K562 (cell line): ENCODE measurements around the gene FUCA2. TPM values are rescaled to one million over a fixed set of nuclear protein-coding genes. Genes with fewer than 3 reads are reported as not detected.

Experiments used
- HDAC1 ChIP-seq, 2 experiments: fragments of 450-650 bp; IDR thresholded peaks; 2 replicates each; pipeline ENCODE4 v1.6.1; 2016 to 2017; ENCODE audit warnings: inconsistent platforms in 1 of 2, mild to moderate bottlenecking in 1 of 2, moderate library complexity in 1 of 2
- KHSRP ChIP-seq: fragments of 450-650 bp; IDR thresholded peaks from 2 replicates; pipeline ENCODE4 v1.6.1; 2017
- MTA1 ChIP-seq: fragments of 450-650 bp; IDR thresholded peaks from 2 replicates; pipeline ENCODE4 v1.6.1; 2017; ENCODE audit warnings: borderline replicate concordance
- OTX1 ChIP-seq: fragments of 450-650 bp; formaldehyde crosslinking; IDR thresholded peaks from 2 replicates; pipeline ENCODE4 v1.4.0; 2022; ENCODE audit warnings: mild to moderate bottlenecking
- PCBP2 ChIP-seq: fragments of 200-400 bp; formaldehyde crosslinking; IDR thresholded peaks from 2 replicates; pipeline ENCODE4 v1.6.1; 2018; ENCODE audit warnings: low read length, low read depth, mild to moderate bottlenecking, moderate library complexity; ENCODE audit not compliant: poor library complexity, severe bottlenecking
- SPI1 ChIP-seq: IDR thresholded peaks from 2 replicates; pipeline ENCODE4 v1.6.1; 2011; ENCODE audit warnings: low read depth, low read length, control low read depth, borderline replicate concordance
- SRF ChIP-seq, 2 experiments: fragments of 250-450, 450-650 bp in 1 of 2; sonication (Bioruptor Pico) in 1 of 2; sonication (generic) in 1 of 2; formaldehyde crosslinking; IDR thresholded peaks; 2 replicates each; pipeline versions ENCODE4 v1.5.0 to v1.5.1; 2020 to 2022; ENCODE audit warnings: mild to moderate bottlenecking in 1 of 2, missing genetic modification reagents in 1 of 2
- TAL1 ChIP-seq: fragments of 450-650 bp; IDR thresholded peaks from 2 replicates; pipeline ENCODE4 v1.6.1; 2016; ENCODE audit warnings: mild to moderate bottlenecking
- ZBTB43 ChIP-seq: sonication (generic); formaldehyde crosslinking; IDR thresholded peaks from 2 replicates; pipeline ENCODE4 v1.8.0; 2023; ENCODE audit warnings: mild to moderate bottlenecking, missing genetic modification reagents
- ZNF143 ChIP-seq: sonication (generic); formaldehyde crosslinking; IDR thresholded peaks from 2 replicates; pipeline ENCODE4 v1.9.0; 2022; ENCODE audit warnings: mild to moderate bottlenecking, missing genetic modification reagents
- ZNF77 ChIP-seq: fragments of 250-450 bp; sonication (Bioruptor Pico); IDR thresholded peaks from 2 replicates; pipeline ENCODE4 v1.5.0; 2020
- polyA plus RNA-seq, 8 experiments: library from polyadenylated mRNA; depleted of rRNA in 4 of 8; stranded (reverse) in 5 of 8; unstranded in 3 of 8; fragments of >200 nt; fragmentation: Nextera tagmentation in 2 of 8; fragmentation: Illumina TruSeq in 1 of 8; extraction: Ambion mirVana in 2 of 8; extraction: Trizol in 1 of 8; gene quantifications; 2 replicates each; pipeline versions ENCODE4 v1.2.1 to v1.2.3, GENCODE V29; 2011 to 2014; ENCODE audit warnings: inconsistent platforms in 1 of 8, missing spikeins in 1 of 8
- total RNA-seq, 7 experiments: library from RNA; depleted of rRNA in 6 of 7; stranded (reverse); fragments of >200 nt in 6 of 7; fragmentation: Illumina TruSeq in 2 of 7; extraction: Trizol in 2 of 7; gene quantifications; 2 replicates each; pipeline versions ENCODE4 v1.2.1 to v1.2.3, GENCODE V29; 2011 to 2021; ENCODE audit warnings: low replicate concordance in 1 of 7
- TF ChIP-seq, protein P1 (sequence below), 3 experiments: fragments of 200-800 bp in 1 of 3; fragments of 250-450 bp in 1 of 3; fragments of 450-650 bp in 1 of 3; sonication (Bioruptor Pico) in 1 of 3; sonication (Bioruptor generic) in 1 of 3; formaldehyde crosslinking in 1 of 3; IDR thresholded peaks; 2 replicates each; pipeline versions ENCODE4 v1.6.1 to v1.8.0; 2016 to 2022; ENCODE audit warnings: mild to moderate bottlenecking in 2 of 3, missing genetic modification characterization in 2 of 3, missing compliant biosample characterization in 1 of 3, moderate library complexity in 1 of 3
- TF ChIP-seq, protein P2 (sequence below): fragments of 450-650 bp; formaldehyde crosslinking; IDR thresholded peaks from 2 replicates; pipeline ENCODE4 v1.4.0; 2022; ENCODE audit warnings: missing genetic modification characterization
- TF ChIP-seq, protein P3 (sequence below): fragments of 450-650 bp; formaldehyde crosslinking; conservative IDR thresholded peaks from 2 replicates; pipeline ENCODE4 v1.4.0; 2022; ENCODE audit warnings: mild to moderate bottlenecking, missing genetic modification characterization

The FUCA2 gene
- total and polyA plus RNA-seq, 9 of the 15 experiments (the other 6 are each of a cell fraction or from before 2014, with no cell fraction given): 20.6 to 112 (median 79.3) TPM

DNA sequence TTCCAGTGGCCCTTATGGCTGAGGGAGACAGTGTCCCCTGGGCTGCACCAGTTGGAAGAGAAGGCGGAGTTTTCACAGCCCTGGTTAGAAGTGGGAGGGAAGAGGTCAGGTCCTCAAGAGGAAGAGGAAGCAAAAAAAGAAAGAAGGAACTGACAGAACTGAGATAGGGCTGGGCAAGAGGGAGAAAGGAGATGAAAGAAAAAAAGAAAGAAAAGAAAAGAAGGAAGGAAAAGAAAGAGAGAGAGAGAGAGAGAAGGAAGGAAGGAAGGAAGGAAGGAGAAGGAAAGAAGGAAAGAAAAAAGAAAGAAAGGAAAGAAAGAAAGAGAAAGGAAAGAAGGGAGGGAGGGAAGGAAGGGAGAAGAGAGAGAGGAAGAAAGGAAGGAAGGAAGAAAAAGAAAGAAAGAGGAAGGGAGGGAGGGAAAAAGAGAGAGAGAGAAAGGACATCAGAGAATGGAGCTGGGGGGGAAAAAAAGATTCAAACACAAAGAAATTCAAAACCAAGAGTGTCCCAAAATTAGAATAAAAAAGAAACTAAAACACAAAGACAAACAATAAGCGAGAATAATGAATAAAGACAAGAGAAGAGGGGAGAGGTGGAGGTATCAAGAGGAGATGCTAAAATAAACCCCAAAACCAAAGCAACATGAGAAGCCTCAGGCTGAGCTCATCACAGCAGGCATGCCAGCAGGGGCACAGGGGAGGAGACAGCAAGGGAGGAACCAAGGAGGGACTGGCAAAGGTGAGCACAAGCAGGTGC, 5.3 kb upstream of the FUCA2 start (continued):
- TF ChIP-seq, protein P1, sequence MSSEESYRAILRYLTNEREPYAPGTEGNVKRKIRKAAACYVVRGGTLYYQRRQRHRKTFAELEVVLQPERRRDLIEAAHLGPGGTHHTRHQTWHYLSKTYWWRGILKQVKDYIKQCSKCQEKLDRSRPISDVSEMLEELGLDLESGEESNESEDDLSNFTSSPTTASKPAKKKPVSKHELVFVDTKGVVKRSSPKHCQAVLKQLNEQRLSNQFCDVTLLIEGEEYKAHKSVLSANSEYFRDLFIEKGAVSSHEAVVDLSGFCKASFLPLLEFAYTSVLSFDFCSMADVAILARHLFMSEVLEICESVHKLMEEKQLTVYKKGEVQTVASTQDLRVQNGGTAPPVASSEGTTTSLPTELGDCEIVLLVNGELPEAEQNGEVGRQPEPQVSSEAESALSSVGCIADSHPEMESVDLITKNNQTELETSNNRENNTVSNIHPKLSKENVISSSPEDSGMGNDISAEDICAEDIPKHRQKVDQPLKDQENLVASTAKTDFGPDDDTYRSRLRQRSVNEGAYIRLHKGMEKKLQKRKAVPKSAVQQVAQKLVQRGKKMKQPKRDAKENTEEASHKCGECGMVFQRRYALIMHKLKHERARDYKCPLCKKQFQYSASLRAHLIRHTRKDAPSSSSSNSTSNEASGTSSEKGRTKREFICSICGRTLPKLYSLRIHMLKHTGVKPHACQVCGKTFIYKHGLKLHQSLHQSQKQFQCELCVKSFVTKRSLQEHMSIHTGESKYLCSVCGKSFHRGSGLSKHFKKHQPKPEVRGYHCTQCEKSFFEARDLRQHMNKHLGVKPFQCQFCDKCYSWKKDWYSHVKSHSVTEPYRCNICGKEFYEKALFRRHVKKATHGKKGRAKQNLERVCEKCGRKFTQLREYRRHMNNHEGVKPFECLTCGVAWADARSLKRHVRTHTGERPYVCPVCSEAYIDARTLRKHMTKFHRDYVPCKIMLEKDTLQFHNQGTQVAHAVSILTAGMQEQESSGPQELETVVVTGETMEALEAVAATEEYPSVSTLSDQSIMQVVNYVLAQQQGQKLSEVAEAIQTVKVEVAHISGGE (CRISPR knock-in tag; IDR thresholded peaks at IDR 0.05): no peak
- TF ChIP-seq, protein P2, sequence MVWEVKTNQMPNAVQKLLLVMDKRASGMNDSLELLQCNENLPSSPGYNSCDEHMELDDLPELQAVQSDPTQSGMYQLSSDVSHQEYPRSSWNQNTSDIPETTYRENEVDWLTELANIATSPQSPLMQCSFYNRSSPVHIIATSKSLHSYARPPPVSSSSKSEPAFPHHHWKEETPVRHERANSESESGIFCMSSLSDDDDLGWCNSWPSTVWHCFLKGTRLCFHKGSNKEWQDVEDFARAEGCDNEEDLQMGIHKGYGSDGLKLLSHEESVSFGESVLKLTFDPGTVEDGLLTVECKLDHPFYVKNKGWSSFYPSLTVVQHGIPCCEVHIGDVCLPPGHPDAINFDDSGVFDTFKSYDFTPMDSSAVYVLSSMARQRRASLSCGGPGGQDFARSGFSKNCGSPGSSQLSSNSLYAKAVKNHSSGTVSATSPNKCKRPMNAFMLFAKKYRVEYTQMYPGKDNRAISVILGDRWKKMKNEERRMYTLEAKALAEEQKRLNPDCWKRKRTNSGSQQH (CRISPR knock-in tag): peak; percentile 30; the same call in 1 of the 2 replicates
- TF ChIP-seq, protein P3, sequence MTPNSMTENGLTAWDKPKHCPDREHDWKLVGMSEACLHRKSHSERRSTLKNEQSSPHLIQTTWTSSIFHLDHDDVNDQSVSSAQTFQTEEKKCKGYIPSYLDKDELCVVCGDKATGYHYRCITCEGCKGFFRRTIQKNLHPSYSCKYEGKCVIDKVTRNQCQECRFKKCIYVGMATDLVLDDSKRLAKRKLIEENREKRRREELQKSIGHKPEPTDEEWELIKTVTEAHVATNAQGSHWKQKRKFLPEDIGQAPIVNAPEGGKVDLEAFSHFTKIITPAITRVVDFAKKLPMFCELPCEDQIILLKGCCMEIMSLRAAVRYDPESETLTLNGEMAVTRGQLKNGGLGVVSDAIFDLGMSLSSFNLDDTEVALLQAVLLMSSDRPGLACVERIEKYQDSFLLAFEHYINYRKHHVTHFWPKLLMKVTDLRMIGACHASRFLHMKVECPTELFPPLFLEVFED (CRISPR knock-in tag): peak; percentile 73
- TF ChIP-seq SPI1: peak; percentile 64; the same call in 1 of the 2 replicates
- TF ChIP-seq KHSRP: peak; percentile 41; the same call in 1 of the 2 replicates
- TF ChIP-seq OTX1 (CRISPR knock-in tag): peak; percentile 71; the same call in 1 of the 2 replicates
- no peak for TF ChIP-seq SRF (CRISPR knock-in tag; IDR thresholded peaks at IDR 0.05)
- no peak for TF ChIP-seq ZNF143 (CRISPR knock-in tag)
- TF ChIP-seq TAL1: 0 out of 2 replicates have a peak, but pooled peaks have one; percentile 5
- no peak for TF ChIP-seq ZBTB43 (CRISPR knock-in tag)
- no peak for TF ChIP-seq PCBP2
- TF ChIP-seq HDAC1 (IDR thresholded peaks at IDR 0.05): peak in 1 of 2 experiments; percentile 33; a peak in 1 of 4 replicates
- TF ChIP-seq ZNF77 (CRISPR knock-in tag): no peak
- peak; percentile 84; the same call in 1 of the 2 replicates for TF ChIP-seq MTA1
